ENCODE results near the gene TEPSIN. TPM values are rescaled to one million over a fixed set of nuclear protein-coding genes. Genes with fewer than 3 reads are reported as not detected.

Gene TEPSIN
- total and polyA plus RNA-seq, 8 donors, result 15.9 to 41.2 (median 21.7) TPM

DNA sequence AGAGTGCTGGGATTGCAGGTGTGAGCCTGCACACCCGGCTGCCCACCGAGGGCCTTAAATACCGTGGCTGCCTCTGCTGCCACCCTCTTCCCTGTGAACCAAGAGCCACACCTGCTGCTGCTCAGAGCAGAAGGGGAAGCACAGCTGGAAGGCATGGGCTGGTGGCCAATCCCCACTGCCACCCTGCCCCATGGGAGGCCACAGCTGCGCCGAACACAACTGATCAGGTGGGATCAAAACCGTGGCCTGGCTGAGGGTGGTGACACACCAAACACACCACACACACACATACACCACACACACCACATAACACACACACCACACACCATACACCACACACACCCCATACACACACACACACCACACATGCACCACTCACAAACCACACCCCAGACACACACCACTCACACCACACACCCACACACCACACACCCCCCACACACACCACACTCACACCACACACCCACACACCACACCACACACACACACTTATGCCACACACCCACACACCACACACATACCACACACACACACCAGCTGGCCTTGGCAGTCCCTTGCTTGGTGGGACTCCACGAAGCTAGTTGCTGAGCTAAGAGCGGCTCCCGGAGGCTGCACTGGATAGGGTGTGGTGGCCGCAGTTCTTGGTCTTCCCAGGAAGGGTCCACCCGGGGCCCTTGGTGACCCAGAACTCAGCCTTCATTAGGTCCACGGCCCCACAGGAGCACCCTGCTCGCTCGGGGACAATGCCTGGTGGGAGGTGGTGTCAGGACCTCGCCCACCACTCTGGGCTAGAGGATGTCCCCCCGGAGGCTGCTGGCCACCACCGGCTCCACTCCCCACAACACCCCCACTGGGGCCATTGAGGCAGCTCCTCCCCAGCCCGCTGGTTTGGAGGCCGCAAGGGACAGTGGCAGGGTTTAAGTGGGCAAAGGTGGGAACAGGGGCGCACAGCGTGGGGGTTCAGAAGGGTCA is 31.0 kb downstream of the TEPSIN start:
- intact Hi-C loops (cut with DNase I), result no loop called here
- H3K36me3 ChIP-seq, result peaks cover 0 to 16% of the 10 kb centered on the region in 2 donors
- DNase-seq, result no peak
- no peaks in the 10 kb centered on the region for H3K4me1 ChIP-seq
- no peak overlapping the region for H3K4me3 ChIP-seq
- ATAC-seq, result no peak
- H3K9me3 ChIP-seq, result no peaks in the 10 kb centered on the region
- H3K27me3 ChIP-seq, result no peaks in the 10 kb centered on the region
- no peak overlapping the region for H3K27ac ChIP-seq
- TF ChIP-seq, protein P1, sequence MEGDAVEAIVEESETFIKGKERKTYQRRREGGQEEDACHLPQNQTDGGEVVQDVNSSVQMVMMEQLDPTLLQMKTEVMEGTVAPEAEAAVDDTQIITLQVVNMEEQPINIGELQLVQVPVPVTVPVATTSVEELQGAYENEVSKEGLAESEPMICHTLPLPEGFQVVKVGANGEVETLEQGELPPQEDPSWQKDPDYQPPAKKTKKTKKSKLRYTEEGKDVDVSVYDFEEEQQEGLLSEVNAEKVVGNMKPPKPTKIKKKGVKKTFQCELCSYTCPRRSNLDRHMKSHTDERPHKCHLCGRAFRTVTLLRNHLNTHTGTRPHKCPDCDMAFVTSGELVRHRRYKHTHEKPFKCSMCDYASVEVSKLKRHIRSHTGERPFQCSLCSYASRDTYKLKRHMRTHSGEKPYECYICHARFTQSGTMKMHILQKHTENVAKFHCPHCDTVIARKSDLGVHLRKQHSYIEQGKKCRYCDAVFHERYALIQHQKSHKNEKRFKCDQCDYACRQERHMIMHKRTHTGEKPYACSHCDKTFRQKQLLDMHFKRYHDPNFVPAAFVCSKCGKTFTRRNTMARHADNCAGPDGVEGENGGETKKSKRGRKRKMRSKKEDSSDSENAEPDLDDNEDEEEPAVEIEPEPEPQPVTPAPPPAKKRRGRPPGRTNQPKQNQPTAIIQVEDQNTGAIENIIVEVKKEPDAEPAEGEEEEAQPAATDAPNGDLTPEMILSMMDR (IDR thresholded peaks at IDR 0.05), result no peak

DNA sequence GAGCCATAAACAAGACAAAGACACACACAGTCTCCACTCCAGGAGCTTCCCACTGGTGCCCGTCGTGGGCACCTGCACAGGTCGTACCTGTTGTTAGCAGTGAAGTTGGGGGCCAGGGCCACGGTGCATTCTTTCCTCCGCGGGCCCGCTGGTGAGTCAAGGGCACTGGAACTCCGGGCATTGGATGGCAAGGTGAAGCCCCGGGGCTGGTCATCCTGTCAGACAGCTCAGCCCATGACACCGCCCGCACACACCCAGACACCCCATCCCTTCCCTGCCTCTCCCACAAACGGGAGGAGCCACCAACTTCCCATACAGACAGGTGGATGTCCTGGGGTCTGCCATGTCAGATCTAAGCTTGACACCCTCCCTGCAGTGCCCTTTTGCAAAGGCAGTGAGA is 32.2 kb downstream of the TEPSIN start:
- intact Hi-C loops (cut with DNase I), result no loop called here
- ATAC-seq, result no peak
- no peaks in the 10 kb centered on the region for H3K4me1 ChIP-seq

DNA sequence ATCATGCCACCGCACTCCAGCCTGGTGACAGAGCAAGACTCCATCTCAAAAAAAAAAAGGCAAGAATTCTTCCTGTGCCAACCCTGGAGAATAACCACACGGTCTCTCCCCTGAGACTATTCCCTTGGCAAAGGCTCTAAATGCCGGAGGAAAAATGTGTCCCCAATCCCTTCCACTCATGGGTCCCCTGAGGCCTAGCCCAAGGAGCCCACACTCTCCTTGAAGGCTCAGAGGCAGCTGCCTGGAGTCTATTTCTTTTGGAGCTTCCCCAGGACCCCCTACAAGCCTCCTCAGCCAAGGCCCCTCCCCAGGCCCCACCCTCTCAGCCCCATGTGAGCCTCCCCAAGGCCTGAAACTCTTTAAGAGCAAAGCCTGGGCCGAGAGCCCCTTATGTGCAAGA is 32.7 kb downstream of the TEPSIN start:
- no peaks in the 10 kb centered on the region for H3K27me3 ChIP-seq
- intact Hi-C loops (cut with DNase I), result no loop called here
- DNase-seq, result no peak
- no peak overlapping the region for H3K4me3 ChIP-seq
- no peak for ATAC-seq
- peaks cover 0 to 16% of the 10 kb centered on the region in 2 donors for H3K36me3 ChIP-seq
- H3K4me1 ChIP-seq, result no peaks in the 10 kb centered on the region
- TF ChIP-seq, protein P1 (IDR thresholded peaks at IDR 0.05), result no peak
- H3K9me3 ChIP-seq, result no peaks in the 10 kb centered on the region
- H3K27ac ChIP-seq, result no peak overlapping the region

More for the DNA sequence above, 32.2 kb downstream of the TEPSIN start:
- Histone ChIP-seq H3K36me3 (peaks cover 0 to 16% of the 10 kb centered on the region in 2 donors), H3K27me3 (no peaks in the 10 kb centered on the region), H3K4me3 (no peak overlapping the region), H3K27ac (no peak overlapping the region), H3K9me3 (no peaks in the 10 kb centered on the region)
- TF ChIP-seq, protein P1 (IDR thresholded peaks at IDR 0.05), result no peak
- DNase-seq, result no peak

DNA sequence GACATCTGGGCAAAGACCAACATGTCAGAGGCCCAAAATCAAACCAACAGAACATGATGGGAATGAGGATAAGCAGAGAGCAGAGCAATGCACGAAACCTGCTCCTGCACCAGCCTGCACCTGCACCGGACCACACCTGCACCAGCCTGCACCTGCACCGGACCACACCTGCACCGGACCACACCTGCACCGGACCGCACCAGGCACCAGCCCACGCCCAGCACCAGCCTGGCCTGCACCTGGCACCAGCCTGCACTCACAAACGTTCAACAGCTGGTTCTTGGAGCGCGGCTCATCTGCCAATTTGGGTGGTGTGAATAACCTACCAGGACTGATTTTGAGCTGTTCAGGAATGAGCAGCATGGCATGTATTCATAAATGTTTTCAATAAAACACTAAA is 34.3 kb downstream of the TEPSIN start:
- Histone ChIP-seq H3K4me1 (peaks cover 0 to 12% of the 10 kb centered on the region in 2 donors), H3K4me3 (no peak overlapping the region), H3K27ac (no peak overlapping the region), H3K36me3 (peaks cover 0 to 17% of the 10 kb centered on the region in 2 donors), H3K9me3 (no peaks in the 10 kb centered on the region), H3K27me3 (no peaks in the 10 kb centered on the region)
- intact Hi-C loops (cut with DNase I), result no loop called here
- ATAC-seq, result no peak
- TF ChIP-seq, protein P1 (IDR thresholded peaks at IDR 0.05), result no peak
- DNase-seq, result no peak

DNA sequence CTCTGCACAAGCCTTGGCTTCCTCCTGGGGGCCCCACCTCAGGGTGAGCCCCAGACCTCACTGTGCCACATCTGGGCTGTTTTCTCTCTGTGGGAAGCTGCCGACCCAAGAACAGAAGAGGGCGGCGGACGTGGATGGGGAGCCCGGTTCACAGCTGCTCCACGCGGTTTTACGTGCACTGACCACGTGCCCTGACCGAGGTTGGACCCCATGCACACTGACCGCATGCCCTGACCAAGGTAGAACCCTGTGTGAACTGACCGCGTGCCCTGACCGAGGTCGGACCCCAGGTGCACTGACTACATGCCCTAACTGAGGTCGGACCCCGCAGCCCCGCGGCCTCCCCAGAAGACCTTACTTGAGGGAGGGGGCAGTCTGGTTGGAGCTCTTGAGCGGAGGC is 35.7 kb downstream of the TEPSIN start:
- Histone ChIP-seq H3K27me3 (no peaks in the 10 kb centered on the region), H3K36me3 (peaks cover 0 to 29% of the 10 kb centered on the region in 2 donors), H3K4me1 (peaks cover 0 to 19% of the 10 kb centered on the region in 2 donors), H3K27ac (no peak overlapping the region), H3K9me3 (no peaks in the 10 kb centered on the region), H3K4me3 (no peak overlapping the region)
- ATAC-seq, result no peak
- no peak for DNase-seq
- TF ChIP-seq, protein P1 (IDR thresholded peaks at IDR 0.05), result no peak
- intact Hi-C loops (cut with DNase I), result no loop called here

Data from left lung (tissue), 10 donors.